ENCODE results near the gene CATSPERD.
"Not testable (repeated sequence)": the region's sequence is repeated elsewhere in the genome, so short reads cannot be mapped to it uniquely, and the experiment has no call there.

CATSPERD gene

DNA sequence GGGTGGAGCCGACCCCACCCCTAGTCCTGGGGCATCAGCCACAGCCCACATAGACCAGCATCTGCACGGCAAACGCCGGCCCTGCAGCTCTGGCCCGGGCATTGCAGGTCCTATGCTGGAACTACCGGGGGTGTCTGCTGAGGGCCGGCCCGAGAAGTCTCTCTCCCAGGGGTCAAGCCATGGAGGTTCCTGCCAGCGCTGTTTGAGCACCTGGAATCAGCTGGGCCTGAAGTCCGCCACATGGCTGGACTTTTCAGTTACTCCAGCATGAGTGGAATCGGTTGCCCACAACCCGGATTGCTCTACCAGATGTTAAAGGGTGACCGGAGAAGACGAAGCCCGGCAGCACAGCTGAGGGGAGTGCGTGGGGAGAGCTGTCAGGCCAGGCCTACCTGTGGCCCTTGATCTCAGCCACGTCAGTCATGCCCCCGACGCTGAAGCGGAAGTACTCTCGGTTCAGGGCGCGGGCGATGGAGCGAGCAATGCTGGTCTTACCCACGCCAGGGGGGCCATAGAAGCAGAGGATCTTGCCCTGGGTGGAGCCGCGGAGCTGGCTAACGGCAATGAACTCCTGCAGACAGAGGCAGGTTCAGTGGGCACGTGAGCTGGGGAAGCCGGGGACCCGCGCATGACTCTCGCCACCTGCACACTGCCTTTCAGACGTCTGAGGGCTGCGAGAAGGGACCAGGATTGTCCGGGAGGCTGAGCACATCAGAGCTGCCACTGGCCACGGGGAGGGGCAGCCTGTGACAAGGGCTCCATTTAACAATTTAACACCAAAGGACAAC is 21.6 kb upstream of the CATSPERD start:
- no peak for DNase-seq

- no peak for DNase-seq
Measured at GRCh38 chr19:5700455-5701092, 19.9 kb upstream of the CATSPERD start.

DNA sequence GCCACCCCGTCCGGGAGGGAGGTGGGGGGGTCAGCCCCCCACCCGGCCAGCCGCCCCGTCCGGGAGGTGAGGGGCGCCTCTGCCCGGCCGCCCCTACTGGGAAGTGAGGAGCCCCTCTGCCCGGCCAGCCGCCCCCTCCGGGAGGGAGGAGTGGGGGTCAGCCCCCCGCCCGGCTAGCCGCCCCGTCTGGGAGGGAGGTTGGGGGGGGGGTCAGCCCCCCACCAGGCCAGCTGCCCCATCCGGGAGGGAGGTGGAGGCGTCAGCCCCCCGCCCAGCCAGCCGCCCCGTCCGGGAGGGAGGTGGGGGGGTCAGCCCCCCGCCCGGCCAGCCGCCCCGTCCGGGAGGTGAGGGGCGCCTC is 18.4 kb upstream of the CATSPERD start:
- DNase-seq, result not testable (repeated sequence)

DNA sequence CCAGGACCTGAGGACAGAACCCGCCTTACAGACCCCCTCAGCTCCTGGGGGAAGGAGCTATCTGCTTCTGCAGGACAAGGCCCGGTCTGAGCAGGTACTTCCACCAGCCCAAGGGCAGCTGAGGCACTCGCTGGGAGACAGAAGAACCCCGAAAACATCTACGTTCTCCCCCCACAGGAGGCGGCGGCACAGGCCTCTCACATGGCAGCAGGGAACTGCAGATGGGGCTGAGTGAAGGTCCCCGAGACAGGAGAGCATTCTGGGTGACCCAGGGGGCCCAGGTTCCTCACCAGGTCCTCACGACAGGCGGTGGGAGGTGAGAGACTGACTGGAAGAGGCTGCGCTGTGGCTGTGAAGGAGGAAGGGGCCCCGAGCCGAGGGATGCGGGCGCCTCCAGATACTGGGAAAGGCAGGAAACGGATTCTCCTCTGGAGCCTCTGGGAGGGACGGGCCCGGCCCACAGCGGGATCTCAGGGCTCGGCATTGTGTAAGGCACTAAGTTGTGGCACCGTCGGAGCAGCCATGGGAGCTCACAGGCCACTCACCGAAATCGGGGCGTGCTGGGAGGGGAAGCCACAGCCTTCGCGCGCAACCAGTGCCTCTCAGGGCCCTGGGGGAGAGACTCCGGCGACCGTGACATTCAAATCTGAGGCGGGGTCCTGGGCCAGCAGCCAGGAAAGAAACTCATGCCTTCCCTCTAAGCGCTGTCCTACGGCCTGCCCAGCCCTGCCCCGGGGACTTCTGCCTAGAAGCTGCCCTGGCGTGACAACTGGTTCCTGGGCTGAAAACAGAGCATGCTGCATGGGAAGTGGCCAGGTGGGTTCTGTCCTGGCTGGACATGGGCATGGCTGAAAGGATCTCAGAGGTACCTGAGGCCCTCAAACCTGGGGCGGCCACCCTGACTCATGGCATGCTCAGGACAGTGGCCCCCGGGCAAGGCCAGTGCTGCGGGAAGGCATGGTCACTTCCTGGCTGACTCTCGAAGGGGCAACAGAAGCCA is 16.3 kb upstream of the CATSPERD start:
- no peak for DNase-seq

- DNase-seq, result no peak
Measured at GRCh38 chr19:5705552-5705951, 14.9 kb upstream of the CATSPERD start.

DNA sequence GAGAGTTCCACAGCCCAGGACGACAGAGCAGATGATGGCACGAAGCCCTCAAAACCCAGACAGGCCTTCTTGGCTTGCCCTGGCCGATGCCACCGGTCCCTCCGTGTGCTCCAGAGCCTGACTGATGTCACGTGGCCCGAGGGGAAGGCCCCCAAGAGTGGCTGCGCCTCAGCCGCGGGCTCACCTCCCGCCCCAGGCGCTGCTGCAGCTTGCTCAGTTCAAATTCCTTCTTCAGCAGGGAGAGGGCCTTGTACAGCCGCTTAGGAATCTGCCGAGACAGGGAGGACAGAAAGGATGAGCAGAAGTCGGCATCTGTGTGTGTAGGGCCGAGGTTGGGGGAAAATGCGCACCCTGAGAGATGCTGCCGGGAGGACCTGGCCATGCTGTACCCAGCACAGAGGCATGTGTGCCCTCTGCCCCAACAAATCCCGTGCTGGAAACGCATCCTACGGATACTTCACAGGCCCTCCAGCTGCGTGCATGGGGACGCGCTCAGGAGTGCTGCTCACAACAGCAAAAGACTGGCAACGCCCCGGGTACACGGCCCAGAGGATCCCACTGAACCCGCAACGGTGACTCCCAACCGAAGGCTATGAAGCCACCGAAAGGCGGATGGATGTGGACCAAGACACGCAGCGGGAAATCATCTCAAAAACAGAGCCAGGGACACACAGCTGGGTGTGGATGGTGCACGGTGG is 13.4 kb upstream of the CATSPERD start:
- DNase-seq, result no peak

DNA sequence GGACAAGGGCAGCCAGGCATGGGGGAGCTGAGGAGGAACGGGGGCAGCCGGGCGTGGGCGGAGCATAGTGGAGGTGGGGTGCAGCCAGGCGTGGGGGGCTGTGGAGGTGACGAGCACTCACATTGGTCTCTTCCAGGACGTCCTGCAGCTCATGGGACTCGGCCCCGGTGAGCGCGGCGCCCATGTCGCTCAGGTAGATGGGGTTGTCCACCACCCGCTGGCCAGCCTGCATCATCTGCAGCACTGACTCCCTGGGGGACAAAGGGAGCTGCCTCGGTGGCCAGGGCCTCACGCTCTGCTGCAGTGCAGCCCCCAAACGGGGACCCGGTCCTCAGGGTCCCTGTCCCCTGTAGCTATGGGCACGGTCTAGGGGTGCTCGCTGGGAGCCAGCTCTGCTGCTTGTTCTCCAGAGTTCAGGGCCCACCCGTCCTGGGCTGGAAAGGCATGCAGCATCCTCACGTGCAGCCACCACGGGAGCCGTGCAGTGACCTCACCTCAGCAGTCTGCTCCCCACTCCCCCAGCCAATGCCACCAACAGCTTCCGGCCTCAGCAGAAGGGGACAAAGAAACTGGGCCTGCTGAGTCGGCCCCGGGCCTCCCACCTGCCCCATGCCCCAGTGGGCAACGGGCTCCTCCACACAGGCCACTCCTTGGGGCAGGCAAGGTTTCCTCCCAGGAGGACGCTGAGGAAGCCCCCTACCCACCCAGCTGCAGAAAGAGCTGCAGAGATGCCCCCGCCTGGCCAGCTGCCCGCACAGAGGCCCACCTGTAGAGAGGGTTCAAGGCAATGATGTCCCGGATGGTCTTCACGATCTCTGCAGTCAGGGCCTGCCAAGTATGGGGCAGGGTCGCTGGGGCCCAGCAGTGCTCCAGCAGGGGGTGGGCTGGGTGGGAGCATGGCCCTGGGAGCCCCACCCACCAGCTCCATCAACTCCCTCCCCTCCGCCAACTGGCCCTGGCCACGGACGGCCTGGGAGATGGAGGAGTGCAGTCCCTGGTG is 12.6 kb upstream of the CATSPERD start:
- DNase-seq, result no peak

DNA sequence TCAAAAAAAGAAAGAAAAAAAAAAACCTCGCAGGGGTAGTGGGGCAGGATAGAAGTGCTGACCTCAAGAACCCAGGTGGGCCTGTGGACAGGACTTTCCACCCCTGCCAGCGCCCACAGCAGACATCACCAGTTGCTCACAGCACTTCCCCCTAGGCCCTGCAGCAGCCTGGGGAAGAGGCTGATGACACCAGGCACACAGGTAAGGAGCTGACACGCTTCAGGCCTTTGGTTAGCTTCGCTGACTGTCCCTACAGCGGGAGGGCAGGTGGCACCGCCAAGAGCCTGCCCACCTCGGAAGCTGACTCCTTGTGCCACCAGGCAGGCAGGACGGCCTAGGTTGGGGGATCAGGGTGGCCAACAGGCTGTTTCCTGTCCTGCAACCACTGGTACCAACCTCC is 9.4 kb upstream of the CATSPERD start:
- DNase-seq, result no peak

DNA sequence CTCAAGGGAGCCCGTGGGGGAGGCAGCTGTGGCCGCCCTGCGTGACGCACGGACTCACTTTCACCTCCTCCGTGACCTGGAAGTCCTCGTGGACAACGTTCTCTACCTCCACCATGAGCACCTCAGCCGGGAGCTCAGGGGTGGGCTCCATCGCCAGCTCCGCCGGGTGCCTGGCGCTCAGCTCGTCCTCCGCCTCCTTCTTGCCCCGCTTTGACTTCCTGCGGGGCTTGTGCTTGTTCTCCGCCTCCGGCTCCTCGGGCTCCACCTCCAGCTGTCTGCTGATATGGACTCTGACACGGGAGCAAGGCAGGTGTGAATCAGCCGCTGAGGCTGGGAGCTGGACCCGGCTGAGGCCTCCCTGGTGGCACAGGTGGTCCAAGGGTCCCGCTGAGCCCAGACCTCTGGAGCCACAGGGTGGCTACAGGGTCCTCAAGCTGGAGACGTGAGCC is 8.7 kb upstream of the CATSPERD start:
- DNase-seq, result no peak

DNA sequence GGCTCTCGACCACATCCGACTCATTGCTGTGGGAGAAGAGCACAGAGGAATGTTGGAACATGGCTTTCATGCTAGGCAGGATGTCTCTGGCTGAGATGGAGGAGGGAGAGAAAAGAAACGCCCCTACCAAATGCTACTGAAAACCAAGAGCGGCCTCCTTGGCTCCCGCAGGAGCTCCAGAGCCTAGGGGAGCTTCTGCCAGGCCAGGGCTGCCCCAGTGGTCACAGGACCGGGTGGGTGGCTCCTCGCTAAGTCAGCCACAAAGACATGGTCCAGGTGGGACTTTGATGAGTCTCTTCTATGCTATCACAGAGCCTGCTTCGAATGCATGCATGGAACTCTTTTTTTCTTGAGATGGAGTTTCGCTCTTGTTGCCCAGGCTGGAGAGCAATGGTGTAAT is 7.2 kb upstream of the CATSPERD start:
- DNase-seq, result no peak

DNA sequence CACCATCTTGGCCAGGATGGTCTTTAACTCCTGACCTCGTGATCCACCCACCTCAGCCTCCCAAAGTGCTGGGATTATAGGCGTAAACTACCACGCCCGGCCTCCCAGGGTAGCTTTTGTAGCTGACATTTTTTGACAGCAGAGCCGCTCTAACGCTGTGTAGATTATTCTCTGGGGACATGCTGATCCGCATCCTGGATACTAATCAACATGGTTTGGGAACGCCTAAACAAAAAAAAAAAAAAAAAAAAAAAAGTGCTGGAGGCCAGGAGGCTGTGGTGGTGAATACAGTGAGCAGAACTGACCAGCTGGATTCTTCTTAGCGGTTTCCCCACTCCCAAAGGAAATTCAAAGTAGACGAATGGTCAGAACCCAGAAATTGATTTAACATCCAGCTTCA is 5.6 kb upstream of the CATSPERD start:
- no peak for DNase-seq

- DNase-seq, result no peak
Measured at GRCh38 chr19:5717215-5717935, 3.1 kb upstream of the CATSPERD start.

GRCh38 chr19:5718037-5718578 is 2.3 kb upstream of the CATSPERD start:
- no peak for DNase-seq

DNA sequence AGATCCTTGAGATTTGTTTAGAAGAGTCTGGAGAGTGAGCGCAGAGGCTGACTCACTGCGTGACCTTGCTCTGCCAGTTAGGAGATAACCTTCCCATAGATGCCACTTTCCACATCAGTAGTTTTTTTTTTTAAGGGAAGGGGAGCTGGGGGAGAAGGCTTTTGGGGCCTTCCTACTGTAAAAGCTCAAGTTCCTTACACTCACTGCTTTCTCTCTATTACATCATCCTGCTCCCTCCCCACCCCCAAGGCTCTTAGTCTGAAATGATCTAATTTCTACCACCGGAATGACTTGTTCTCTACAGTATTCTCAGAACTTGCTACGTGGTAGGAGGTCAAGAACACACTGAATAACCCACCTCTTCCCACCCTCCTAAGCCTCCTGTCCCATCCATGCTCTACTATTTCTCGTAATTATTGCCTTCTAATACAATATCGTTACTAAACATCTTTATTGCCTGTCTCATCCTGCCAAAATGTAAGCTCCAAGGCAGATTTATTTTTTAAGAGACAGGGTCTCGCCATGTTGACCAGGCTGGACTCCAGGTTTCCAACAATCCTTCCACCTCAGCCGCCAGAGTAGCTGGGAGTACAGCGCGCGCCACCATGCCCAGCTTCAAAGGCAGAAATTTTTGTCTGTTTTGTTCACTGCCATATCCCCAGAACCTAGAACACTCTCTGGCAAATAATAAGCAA is 1.7 kb upstream of the CATSPERD start:
- DNase-seq, result no peak

DNA sequence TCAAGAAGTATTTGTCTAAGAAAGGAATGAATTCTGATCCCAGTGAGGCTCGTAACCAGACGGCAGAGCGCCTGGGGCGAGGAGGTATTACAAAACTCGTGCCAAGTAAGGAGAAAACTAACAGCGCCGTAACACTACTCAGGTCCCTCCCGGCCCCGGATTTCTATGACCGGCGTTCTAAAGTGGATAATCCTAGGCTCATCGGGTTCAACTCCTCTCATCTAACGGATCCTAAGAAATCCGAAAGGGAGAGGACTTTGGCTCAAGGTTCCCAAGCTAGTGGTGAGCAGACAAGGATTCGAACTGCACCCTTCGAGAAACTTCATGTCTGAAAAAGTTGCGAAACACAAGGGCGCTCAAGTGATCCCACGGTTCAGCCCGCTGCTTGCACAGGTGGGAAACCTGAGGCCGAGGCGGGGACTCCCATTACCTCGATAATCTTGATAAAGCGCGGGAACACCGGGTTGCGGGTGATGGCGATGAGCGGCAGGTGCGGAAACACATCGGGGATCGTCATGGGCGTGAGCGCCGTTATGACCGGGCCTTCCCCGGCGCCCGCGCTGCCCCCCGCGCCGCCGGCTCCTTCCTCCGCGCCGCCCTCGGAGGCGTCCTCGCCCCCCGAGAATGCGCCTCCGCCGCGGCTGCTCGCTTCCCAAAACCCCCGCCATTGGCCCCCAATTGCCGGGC is 1.0 kb upstream of the CATSPERD start:
- DNase-seq, result peak; percentile 28

- DNase-seq, result no peak
Measured at GRCh38 chr19:5727453-5728050, 7.1 kb downstream of the CATSPERD start.

- not testable (repeated sequence) for DNase-seq
Measured at GRCh38 chr19:5733172-5733571, 12.7 kb downstream of the CATSPERD start.

- DNase-seq, result no peak
Measured at GRCh38 chr19:5738423-5738822, 18.0 kb downstream of the CATSPERD start.

DNA sequence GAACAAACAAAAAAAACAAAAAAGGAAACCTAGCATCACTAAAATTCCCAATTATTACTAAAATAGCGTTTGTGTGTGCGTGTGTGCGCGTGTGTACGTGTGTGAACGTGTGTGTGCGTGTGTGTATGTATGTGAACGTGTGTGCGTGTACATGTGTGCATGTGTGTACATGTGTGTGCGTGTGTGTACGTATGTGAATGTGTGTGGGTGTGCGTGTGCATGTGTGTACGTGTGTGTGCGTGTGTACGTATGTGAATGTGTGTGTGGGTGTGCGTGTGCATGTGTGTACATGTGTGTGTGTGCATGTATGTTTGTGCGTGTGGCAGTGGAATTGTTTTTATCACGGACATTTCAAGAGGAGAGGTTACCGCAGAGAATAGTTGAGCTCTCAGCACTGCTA is 21.6 kb downstream of the CATSPERD start:
- no peak for DNase-seq
